Adrenal gland (tissue), 12 donors: ENCODE data around the gene DIAPH3. TPM values are rescaled to one million over a fixed set of nuclear protein-coding genes. Genes with fewer than 3 reads are reported as not detected.

ENCODE experiments used
- DNase-seq, 7 donors: peaks; one replicate each; pipeline ENCODE4 v3.0.0-alpha.2; 2019 to 2020
- H3K27ac ChIP-seq, 5 donors: fragments of 200-600 bp; sonication (generic) in 4 of 5; 1 replicate in 3 of 5; 2 replicates in 2 of 5; pipeline versions ENCODE4 v1.5.1 to v1.8.0; 2016 to 2020; ENCODE audit warnings: mild to moderate bottlenecking in 1 of 5
- H3K27me3 ChIP-seq: fragments of 200-600 bp; 2 replicates; pipeline ENCODE4 v1.8.0; 2021
- H3K36me3 ChIP-seq, 2 donors: fragments of 200-600 bp; replicated peaks in 1 of 2; 1 replicate in 1 of 2; 2 replicates in 1 of 2; pipeline versions ENCODE4 v1.5.1 to v1.8.0; 2018 to 2022
- H3K4me1 ChIP-seq, 2 donors: fragments of 200-600 bp; replicated peaks in 1 of 2; 1 replicate in 1 of 2; 2 replicates in 1 of 2; pipeline versions ENCODE4 v1.5.1 to v1.8.0; 2018 to 2021
- H3K4me3 ChIP-seq, 4 donors: fragments of 200-600 bp; sonication (generic) in 3 of 4; one replicate each; pipeline ENCODE4 v1.5.1; 2016 to 2018
- H3K9me3 ChIP-seq, 3 donors: fragments of 200-600 bp; sonication (generic) in 1 of 3; replicated peaks in 1 of 3; 1 replicate in 2 of 3; 2 replicates in 1 of 3; pipeline versions ENCODE4 v1.5.1 to v1.8.0; 2016 to 2021
- CTCF ChIP-seq, 6 experiments: fragments of 450-650 bp in 4 of 6; fragments of 200-600 bp in 2 of 6; sonication (generic) in 1 of 6; IDR thresholded peaks; 1 replicate in 5 of 6; 2 replicates in 1 of 6; pipeline versions ENCODE4 v1.5.1 to v1.8.0; 2016 to 2021; ENCODE audit warnings: antibody characterized with exemption in 6 of 6, mild to moderate bottlenecking in 2 of 6, moderate library complexity in 1 of 6
- POLR2A ChIP-seq, 2 donors: fragments of 450-650 bp; IDR thresholded peaks; one replicate each; pipeline ENCODE4 v1.6.1; 2017; ENCODE audit warnings: antibody characterized with exemption in 2 of 2, mild to moderate bottlenecking in 2 of 2, moderate library complexity in 1 of 2
- WGBS, 4 donors: extraction: QIAGEN DNeasy Blood & Tissue Kit in 2 of 4; methylation state at CpG; one replicate each; pipeline versions ENCODE4 v1.1.5 to v1.1.7; 2013 to 2017; 5-methylcytosine and 5-hydroxymethylcytosine counted together
- intact Hi-C, 2 donors: fragments of 100-400 bp; cut with DNase I; formaldehyde crosslinking; loops; one replicate each; pipeline versions ENCODE4 v1.14.1 to v1.15.0; 2022 to 2023
- polyA plus RNA-seq, 3 donors: library from polyadenylated mRNA; stranded (reverse); fragments of 200-250 nt in 2 of 3; fragments of 350-450 nt in 1 of 3; fragmentation: Illumina TruSeq in 1 of 3; extraction: RNeasy Lipid Tissue Mini Kit (QIAGEN cat#74804) in 1 of 3; gene quantifications; one replicate each; pipeline ENCODE4 v1.2.3, GENCODE V29; 2013 to 2014
- total RNA-seq, 9 donors: library from RNA; depleted of rRNA in 4 of 9; stranded (reverse); fragments of >200 nt in 4 of 9; fragments of 120-200 nt in 1 of 9; fragmentation: NEBNext Ultra II Directional in 1 of 9; extraction: Animal tissue kit (Norgen Biotek cat#: 25700) in 1 of 9; gene quantifications; one replicate each; pipeline versions ENCODE4 v1.1.0 to v1.2.4, GENCODE V29; 2013 to 2023
- donor health status: healthy with polysubstance abuse.
- donor health status: Bipolar disorder and iron deficiency.
- donor health status: DM: yes; HTN: yes; CAD: no.
- donor health status: DM: no; HTN: no; CAD: no.
- donor health status: DM: no; HTN: no; CAD: no.
- donor health status: DM: yes; HTN: yes; CAD: no.

The DIAPH3 gene
- total and polyA plus RNA-seq, 12 donors = 0.07 to 4.2 (median 0.42) TPM; not detected in 3

DNA sequence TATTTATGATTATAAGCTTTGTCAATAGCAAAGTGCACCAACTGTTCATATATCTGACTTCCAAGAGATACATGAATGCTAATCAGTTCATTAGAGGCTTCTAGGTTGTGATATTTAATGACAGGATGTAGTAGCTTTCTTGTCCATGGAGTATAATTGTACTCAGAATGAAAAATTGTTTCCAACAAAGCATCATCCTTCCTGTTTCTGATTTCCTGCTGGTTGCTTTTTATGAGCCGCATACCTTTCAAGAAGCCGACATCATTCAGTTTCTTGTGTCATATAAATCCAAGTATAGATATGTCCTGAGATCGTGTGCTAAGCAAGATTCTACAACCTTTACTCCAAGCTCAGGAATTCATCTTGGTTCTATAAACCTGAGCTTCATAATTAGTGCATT, 326.6 kb downstream of the DIAPH3 start:
- intact Hi-C loops = no loop called here
- DNase-seq = no peak
- no peak overlapping the region for H3K4me3 ChIP-seq
- no peak overlapping the region for H3K27ac ChIP-seq
- no peaks in the 10 kb centered on the region for H3K4me1 ChIP-seq
- no peaks in the 10 kb centered on the region for H3K9me3 ChIP-seq
- H3K27me3 ChIP-seq = no peaks in the 10 kb centered on the region
- H3K36me3 ChIP-seq = no peaks in the 10 kb centered on the region
- no peak for TF ChIP-seq POLR2A (IDR thresholded peaks at IDR 0.05)
- no peak for TF ChIP-seq CTCF (IDR thresholded peaks at IDR 0.05)
- WGBS, 4 donors = 76 to 93% (median 87%) methylated on average over 3 of the region's 3 CpGs

DNA sequence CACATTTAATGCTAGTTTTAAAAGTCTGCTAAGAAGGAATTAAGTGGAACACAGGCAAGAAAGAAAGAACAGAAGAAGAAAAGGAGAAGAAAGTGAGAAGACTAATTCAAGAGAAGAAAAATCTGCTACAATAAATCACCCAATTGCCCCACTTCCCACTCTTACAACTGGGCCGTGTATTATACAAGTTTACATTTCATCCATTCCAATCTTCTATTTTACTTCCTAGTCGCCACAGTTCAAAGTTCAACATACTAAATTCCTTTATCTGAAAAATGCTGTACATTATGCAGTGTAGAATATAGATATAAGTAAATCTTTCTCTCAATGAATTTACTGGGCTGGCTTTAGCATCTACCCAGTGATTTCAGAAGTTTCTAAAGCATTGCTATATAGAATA, 328.2 kb downstream of the DIAPH3 start:
- no peak overlapping the region for H3K4me3 ChIP-seq
- H3K9me3 ChIP-seq = no peaks in the 10 kb centered on the region
- intact Hi-C loops = no loop called here
- H3K36me3 ChIP-seq = no peaks in the 10 kb centered on the region
- no peak for DNase-seq
- TF ChIP-seq CTCF (IDR thresholded peaks at IDR 0.05) = no peak
- no peak for TF ChIP-seq POLR2A (IDR thresholded peaks at IDR 0.05)
- WGBS, 4 donors = 82 to 94% (median 88%) methylated on average over 2 of the region's 2 CpGs
- no peak overlapping the region for H3K27ac ChIP-seq
- no peaks in the 10 kb centered on the region for H3K27me3 ChIP-seq
- no peaks in the 10 kb centered on the region for H3K4me1 ChIP-seq

DNA sequence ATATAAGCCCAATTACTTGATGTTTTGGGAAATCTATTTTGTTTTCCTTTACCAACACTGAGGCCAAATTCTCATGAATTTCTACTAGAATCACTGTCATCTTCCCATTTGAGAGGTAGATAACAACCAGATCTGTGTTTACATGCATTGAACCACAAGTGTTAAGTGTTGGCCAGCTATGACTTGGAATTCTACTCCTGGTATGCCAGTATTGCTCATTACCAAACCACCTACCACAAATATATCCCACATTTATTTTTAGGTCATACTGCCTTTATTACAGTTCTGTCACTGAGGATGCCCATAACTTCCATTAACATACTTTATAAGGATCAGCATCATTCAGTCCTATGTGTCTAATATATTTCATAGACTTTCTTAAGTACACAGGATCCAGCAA, 328.9 kb downstream of the DIAPH3 start:
- no peak for TF ChIP-seq CTCF (IDR thresholded peaks at IDR 0.05)
- TF ChIP-seq POLR2A (IDR thresholded peaks at IDR 0.05) = no peak
- intact Hi-C loops = no loop called here
- DNase-seq = no peak

DNA sequence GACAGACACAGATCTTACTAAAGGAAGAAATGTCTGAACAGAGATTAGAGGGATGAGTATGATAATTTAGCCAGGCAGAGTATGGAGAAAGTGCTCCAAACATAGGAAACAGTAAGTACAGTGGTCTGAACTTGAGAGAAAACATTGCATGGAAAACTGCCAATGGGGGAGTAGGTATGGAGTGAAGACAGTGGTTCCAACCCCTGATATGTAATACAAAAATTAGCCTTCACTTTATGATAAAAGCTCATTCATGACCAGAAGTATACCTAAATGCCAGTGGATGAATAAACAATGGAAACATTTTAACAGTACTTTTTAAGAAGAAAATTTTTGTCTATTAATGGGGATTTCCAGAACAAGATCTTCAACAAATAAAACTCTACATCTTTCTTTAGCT, 334.0 kb downstream of the DIAPH3 start:
- no peak for DNase-seq
- no peak overlapping the region for H3K27ac ChIP-seq
- no peaks in the 10 kb centered on the region for H3K36me3 ChIP-seq
- no peaks in the 10 kb centered on the region for H3K27me3 ChIP-seq
- TF ChIP-seq POLR2A (IDR thresholded peaks at IDR 0.05) (no peak), CTCF (IDR thresholded peaks at IDR 0.05) (no peak)
- H3K9me3 ChIP-seq = no peaks in the 10 kb centered on the region
- intact Hi-C loops = no loop called here
- H3K4me1 ChIP-seq = no peaks in the 10 kb centered on the region
- no peak overlapping the region for H3K4me3 ChIP-seq

More for the DNA sequence above, 328.9 kb downstream of the DIAPH3 start:
- Histone ChIP-seq H3K4me1 (no peaks in the 10 kb centered on the region), H3K9me3 (no peaks in the 10 kb centered on the region), H3K27ac (no peak overlapping the region), H3K4me3 (no peak overlapping the region), H3K27me3 (no peaks in the 10 kb centered on the region), H3K36me3 (no peaks in the 10 kb centered on the region)
